ENCODE data around the gene PIP4K2B. TPM values are rescaled to one million over a fixed set of nuclear protein-coding genes. Genes with fewer than 3 reads are reported as not detected.

PIP4K2B gene
- total RNA-seq, 1 donor from 2014 or later = 58.5 TPM

DNA sequence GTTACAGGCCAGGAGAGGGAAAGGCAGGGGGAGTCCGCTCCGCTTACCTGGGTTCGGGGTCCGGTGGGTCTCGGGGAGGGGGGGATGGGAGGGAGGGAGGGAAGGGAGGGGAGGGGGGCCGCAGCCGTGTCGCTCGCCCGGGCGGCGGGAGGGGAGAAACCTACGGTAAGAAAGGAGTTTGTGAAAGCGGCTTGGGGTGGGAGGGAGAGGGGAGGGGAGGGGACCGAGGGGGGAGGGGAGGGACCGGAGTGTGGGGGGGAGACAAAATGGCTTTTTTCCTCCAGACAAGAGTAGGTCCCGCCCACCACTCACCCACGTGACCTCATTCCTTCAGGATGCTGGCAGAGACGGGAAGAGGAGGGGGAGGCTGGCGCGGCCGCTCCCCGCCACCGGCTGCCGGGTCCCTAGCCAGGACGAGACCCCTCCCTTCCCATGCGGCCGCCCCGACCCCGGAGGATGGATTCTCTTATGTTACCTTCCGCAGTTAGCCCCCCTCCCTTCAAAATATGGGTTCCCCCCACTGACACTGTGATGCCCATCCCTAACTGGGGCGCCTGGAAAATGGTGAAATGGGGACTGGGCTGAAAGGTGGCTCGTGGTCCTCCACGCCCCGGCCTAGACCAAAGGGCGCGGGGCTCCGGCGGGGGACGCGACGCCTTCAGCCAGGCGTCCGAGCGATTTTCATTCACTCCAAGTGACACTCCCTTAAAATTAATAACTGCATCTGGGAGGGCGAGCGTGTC is 51.0 kb downstream of the PIP4K2B start, which contains the start of gene PCGF2:
Gene PCGF2 (minus strand): TSS at position 188 of the 743 bp plus-strand sequence. CDS start 7,934 bp downstream, outside the sequence.
- peak; percentile 97 for DNase-seq (ENCODE audit: low spot score)
- intact Hi-C loops (cut with DNase I) = no loop called here
- ATAC-seq = peak; percentile 58

DNA sequence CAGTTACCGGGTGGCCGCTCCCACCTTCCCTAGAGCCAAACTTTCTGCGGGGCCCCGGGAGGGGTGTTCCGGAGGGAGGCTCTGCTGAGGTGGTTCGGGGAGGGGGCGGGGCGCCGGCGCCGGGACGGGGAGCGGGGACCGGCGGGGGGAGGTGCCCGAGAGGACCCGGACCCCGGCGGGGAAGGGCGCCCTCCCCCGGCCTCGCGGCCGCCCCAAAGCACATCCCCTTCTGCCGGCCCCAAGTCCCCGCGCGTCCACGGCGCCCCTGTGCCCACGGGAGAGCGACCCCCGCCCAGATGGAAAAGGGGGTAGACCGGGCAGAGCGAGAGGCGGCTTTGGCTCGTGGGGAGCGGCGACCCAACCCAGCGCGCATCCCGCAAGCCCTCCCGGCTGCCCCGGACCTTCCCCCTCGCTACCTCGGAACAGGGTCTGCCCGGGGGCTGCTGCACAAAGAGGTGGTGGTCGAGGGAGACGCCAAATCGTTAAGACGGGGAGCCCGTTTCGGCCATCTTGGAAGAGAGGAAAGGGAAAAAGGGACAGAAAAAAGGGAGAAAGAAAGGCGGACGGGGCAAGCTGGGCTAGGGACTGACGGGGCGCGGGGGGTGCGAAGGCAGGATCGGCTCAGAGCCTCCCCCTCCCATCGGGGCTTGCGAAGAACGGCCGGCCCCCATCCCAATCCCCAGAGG is 51.8 kb downstream of the PIP4K2B start:
- no peak for ATAC-seq
- peak; percentile 80 for DNase-seq (ENCODE audit: low spot score)
- intact Hi-C loops (cut with DNase I) = no loop called here

DNA sequence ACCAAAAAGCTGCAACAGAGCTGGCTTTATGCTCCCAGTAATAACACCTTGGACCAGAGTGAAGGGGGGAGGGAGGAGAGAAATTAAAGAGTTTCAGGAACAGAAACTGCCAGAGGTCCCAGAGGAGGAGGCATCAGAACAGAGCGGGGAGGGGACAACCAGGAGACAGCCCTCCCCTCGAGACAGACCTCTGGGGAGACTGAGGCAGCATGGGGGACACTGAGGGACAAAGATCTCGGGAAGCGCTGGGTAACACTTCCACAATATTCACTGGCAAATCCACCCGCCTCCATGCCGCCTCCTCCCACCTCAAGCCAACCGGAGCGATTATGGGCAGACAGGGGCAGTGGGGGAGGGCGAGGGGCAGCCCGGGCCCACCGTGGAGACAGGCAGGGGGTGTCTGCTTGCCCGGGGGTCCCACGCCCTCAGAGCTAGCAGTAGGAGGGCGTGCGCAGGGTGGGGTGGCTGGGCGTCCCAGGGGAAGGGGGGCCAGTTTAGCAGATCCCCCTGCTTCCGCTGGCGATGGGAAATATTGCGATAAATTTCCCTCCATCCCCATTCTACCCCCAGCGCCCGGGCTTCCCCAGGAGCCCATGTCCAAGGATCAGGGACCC is 52.4 kb downstream of the PIP4K2B start:
- no peak for DNase-seq (ENCODE audit: low spot score)
- ATAC-seq = no peak
- intact Hi-C loops (cut with DNase I) = no loop called here

DNA sequence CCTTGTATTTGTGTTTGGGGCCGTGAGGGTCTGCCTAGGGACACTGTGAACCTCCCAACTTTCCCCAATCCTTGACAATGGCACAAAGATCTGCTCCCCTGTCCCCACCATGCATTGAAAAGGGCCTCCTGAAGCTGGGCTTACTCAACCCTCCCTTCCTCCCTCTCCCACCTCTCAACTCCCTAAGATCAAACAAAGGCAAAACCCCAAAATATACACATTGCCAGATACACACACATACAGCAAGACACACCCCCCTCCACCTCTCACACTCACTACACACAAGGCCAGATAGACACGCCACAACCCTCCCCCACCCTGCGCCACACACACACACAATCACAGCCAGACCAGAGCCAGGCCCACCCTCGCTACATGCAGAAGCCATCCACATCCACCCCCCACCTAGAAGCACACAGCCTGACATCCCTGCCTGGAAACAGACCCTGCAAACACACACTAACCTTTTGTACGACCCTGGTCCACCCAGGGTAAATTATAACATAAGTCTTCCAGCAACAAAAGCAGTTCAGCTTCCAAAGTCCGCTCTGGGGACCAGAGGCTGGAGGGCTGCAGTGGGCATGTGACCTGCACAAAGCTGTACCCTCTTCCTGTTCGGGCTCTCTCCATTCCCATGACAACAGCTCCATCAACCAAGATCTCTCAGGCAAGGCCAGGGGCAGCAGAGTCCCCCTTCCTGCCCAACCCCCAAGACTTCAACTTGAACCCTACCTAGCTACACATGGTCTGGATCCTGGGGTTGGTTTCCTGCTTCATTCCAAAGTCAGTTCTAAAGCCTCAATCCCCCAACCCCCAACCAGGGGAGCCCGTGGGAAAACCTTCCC is 53.1 kb downstream of the PIP4K2B start:
- intact Hi-C loops (cut with DNase I) = no loop called here
- no peak for ATAC-seq
- no peak for DNase-seq (ENCODE audit: low spot score)

DNA sequence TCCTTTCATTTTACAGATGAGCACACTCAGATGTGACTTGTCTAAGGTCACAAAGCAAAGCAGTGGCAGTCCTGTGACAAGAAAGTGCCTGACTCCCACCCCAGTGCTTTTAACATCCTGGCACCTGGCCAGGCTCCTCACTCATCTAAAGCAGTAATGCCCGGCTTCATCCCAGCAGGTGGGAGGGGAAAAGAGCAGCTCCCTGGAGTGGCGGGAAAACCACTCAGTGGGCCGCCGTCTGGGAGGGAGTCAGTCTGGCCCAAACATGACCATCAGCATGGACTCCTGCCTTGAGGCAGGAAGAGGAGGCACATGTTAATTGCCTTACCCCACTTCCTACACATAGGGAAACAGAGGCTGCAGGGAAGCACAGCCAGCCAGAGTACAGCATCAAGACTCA is 53.8 kb downstream of the PIP4K2B start:
- intact Hi-C loops (cut with DNase I) = no loop called here
- ATAC-seq (no peak), DNase-seq (ENCODE audit: low spot score) (no peak)

DNA sequence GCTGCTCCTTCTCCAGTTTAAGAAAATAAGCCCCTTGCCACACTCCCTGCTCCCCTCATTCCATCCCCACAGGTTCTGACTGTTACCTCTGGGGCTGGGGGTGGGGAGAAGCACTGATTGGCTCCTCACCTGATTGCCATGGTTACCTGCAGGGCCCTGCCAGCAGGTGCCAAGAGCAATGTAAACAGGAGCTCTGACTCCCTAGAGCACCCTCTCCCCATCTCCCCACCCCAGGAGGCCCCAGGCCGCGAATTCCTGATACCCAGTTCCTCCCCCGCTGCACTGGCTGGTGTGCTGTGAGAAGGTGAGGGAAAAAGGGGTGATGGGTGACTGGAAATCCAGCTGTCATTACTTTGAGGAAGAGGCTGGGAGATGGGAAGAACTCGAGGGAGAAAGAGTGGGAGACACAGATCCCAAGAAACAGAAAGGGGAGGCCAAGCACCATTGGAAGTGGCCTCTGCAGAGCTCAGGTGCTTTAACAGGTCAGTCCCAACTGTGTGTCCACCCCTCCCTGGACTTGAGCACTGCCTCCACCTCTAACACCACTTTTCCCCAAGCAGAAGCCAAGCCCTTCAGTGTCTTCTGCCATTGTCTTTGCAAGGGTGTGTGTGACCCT is 55.7 kb downstream of the PIP4K2B start:
- ATAC-seq = no peak
- DNase-seq (ENCODE audit: low spot score) = no peak
- intact Hi-C loops (cut with DNase I) = no loop called here

DNA sequence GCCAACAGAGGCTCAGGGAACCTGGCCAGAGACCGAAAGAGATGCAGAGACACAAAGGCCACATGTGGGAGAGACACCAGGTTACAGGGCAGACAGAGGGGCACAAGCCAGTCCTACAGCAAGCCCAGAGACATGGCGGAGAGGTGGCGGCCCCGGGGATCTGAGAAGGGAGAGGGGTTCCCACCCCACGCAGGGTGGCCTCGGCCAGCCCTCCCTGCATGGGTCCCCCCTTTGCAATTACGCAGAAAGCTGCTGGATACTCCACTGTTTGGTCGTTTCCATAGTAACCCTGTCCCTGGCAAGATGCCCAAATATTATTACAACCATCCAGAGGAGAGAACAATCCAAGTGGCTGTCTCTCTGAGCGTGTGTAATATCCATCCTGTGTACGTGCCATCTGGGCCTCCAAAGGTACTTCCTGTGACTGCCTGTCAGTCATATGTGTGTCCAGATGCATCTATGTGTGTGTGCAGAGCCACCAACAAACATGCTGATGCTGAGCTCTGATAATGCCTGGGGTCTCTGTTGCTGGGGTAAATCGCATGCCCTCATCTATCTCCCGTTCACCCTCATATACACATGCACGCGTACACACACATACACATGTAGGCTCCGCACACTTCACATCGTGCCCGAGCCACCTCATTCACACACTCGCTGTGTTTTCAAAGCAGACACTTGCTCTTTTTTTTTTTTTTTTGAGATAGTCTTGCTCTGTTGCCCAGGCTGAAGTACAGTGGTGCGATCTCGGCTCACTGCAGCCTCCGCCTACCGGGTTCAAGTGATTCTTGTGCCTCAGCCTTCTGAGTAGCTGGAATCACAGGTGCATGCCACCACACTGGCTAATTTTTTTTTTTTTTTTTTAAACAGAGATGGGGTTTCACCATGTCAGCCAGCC is 56.7 kb downstream of the PIP4K2B start:
- ATAC-seq (peak; percentile 84), DNase-seq (ENCODE audit: low spot score) (no peak)
- intact Hi-C loops (cut with DNase I) = no loop called here

DNA sequence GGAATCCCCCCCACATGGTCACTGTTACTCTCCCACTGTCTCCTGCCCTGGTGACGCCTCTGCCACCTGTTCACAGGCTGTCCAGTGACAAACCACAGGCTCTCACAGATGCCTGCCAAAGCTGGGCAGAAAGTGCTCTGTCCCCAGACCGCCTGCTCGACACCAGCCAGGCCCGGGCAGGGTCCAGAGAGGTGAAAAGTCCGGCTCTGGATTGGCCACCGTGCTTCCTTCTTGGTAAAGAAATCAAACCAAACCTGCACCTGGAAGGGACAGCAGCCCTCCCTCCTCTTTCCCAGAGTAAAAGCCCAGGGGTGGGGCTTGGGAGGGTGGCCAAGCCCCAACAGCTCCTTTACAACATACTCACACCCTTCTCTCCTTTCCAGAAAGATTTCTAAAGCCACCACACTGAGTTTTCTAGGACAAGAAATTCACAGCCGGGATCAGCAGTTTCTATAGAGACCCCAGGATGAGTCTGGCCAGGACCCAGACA is 57.4 kb downstream of the PIP4K2B start:
- DNase-seq (ENCODE audit: low spot score) (no peak), ATAC-seq (peak; percentile 66)
- intact Hi-C loops (cut with DNase I) = no loop called here

DNA sequence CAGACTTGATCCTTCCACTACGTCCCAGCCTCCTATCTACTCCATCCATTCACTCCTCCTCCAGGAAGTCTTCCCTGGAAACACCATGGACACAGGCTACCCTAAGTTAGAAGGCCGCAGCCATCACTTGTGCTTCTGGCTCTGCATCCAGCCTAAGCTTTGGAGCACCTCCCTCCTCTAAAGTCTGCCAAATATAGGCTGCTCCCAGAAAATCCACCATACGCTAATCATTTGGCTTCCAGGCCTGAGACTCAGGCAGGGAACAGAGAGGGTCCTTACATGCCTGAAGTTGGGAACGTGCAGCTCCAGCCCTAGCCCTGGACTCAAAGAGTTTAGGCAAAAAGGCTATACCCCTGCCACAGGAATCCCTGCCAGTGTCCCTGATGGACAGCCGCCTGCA is 57.9 kb downstream of the PIP4K2B start:
- intact Hi-C loops (cut with DNase I) = no loop called here
- ATAC-seq (no peak), DNase-seq (ENCODE audit: low spot score) (no peak)

DNA sequence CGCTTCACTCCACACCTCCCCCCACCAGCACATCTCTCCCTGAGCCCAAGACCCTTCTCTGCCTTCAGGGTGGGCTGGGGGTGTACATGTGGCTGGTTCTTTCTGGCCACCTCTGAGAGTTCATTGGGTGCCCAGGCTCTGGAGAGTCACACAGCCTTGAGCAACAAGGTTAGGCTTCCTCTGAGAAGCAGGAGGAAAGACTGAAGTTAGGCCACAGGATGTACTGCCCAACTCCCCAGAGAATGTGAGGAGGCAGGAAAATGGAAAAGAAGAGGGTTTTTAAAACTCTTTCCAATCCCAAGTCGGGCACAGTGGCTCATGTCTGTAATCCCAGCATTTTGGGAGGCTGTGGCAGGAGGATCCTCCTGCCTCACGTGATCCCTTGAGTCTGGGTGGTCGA is 58.5 kb downstream of the PIP4K2B start:
- intact Hi-C loops (cut with DNase I) = no loop called here
- no peak for DNase-seq (ENCODE audit: low spot score)
- no peak for ATAC-seq

DNA sequence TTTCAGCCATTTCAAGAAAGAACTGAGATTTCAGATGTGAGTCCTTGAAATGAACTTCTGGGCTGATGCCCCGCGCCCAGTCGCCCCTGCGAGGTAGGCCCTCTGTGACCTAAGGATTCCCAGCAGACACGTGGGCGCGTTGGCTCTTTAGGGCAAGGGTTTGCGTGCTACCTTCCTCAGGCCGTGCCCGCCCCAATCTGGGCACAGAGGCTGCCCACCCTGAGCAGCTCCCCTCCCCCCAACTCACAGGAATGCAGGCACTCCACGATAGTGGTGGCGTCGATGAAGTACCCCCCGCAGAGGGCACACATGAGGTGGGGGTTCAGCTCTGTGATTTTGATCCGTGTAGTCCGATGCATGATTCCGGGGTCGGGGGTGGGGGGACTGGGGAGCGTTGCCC is 59.3 kb downstream of the PIP4K2B start:
- DNase-seq (ENCODE audit: low spot score) (no peak), ATAC-seq (no peak)
- intact Hi-C loops (cut with DNase I) = no loop called here

DNA sequence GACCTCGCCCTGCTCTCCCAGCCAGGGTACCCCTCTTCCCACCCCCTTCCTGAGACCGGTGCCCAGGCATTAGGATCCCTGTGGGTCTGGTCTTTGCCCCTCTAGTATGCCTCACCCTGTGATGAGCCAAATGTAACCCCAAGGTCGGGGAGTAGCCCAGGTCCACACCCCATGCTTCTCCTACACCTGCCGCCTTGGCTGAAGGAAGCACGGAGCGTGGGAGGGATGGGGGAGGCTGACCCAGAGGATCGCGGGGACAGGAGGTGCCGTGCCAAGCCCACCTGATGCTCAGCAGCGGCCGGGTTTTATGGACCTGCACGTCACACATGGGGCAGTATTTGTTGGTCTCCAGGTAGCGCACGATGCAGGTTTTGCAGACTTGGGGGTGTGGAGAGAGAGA is 60.1 kb downstream of the PIP4K2B start:
- ATAC-seq = no peak
- intact Hi-C loops (cut with DNase I) = no loop called here
- no peak for DNase-seq (ENCODE audit: low spot score)

DNA sequence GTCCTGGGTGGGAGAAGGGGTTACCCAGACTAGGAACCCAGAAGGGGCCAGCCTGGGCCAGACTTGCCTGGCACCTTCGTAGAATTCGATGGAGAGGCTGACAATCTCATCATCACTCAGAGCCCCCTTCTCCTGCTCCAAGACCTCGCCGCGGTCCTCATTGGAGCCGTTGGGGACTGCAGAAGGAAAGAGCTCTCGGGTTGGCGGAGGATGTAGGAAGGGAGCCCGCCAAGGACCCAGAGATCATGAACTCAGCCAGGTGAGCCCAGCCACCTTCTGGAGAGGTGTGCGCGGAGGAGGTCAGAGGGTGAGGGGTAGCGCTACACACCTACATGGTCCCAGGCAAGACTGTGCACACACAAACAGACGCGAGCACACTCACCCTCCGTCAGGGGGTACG is 60.7 kb downstream of the PIP4K2B start:
- intact Hi-C loops (cut with DNase I) = no loop called here

DNA sequence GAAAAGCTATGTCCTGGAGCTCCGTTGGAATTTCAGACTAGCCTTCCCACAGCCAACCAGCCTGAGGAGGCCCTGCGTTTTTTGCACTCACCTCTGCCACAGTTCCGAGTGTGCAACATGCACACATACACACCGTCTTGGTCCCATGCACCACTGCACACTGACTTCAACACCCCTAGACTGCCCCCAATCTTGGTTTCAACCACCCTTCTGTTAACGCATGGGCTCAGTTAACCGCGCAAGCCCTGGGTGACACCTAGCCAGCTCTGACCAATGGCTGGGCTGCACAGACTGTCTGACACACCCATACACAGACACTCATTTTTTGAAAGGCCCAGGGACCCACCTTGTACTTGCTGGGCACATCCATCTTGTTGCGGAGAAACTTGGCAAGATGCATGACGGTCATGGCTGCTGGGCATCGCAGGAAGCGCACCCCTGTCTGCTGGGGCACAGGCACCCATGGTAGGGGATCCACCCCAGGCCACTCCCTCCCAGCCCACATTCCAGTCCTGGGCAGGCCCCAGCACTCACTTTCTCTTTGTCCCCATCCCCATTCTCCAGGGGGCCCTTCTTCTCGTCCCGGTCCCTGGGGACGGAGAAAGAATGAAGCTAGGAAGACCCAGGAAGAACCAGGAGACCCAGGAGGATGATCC is 61.2 kb downstream of the PIP4K2B start:
- DNase-seq (ENCODE audit: low spot score) (no peak), ATAC-seq (no peak)
- intact Hi-C loops (cut with DNase I) = no loop called here

More for the DNA sequence above, 60.7 kb downstream of the PIP4K2B start:
- DNase-seq (ENCODE audit: low spot score) = no peak
- no peak for ATAC-seq

DNA sequence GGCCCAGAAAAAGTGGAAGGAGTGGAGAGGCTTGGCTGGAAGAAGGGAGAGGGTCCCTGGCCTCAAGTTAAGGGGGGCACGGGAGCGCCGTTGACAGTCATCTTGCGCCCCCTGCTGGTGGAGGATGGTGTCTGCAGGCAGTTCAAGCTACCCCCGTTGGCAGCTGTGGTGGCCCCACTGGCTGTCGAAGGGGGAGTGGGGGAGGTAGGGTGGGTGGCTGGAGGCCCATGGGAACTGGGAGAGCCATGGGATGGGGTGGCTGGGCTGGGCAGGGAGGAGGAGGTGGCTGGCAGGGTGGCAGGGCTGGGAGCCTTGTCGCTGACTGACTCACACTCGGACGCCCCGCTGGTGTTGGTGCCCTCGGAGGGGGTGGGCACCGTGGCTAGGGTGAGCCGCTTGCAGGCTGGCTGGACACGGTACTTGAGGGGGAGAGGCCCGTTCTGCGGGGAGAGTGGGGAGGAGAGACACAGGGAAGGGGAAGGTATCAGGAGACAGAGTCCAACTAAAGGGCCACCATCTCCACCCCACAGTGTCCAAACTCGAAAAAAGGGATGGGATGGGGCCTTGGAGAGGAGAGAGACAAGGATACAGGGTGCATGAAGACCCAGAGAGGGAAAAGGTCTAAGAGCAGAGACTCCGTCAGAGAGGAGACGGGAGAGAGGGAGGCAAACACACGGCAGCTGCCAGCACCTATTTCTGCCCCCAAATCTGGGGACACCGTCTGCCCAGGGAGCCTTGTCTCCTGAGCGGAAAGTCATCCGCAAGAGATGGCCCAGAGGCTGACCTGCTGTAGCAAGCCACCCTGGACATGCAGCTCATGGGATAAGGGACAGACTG is 64.0 kb downstream of the PIP4K2B start:
- ATAC-seq = peak; percentile 26
- peak; percentile 86 for DNase-seq (ENCODE audit: low spot score)
- intact Hi-C loops (cut with DNase I) = no loop called here
